ENCODE results near the gene TTC13. TPM values are rescaled to one million over a fixed set of nuclear protein-coding genes. Genes with fewer than 3 reads are reported as not detected.

TTC13 gene
- total and polyA plus RNA-seq, 10 of the 15 experiments (the other 5 are each of a cell fraction or from before 2014, with no cell fraction given), result 5.8 to 30.8 (median 18.5) TPM

GRCh38 chr1:230901671-230902070 lies 77.0 kb downstream of the TTC13 start (continued):
- TF ChIP-seq E2F8 (IDR thresholded peaks at IDR 0.05; ENCODE audit: low read depth, partially characterized antibody) (no peak), SP1 (IDR thresholded peaks at IDR 0.05; ENCODE audit: low read depth, low read length) (no peak), RAD21 (IDR thresholded peaks at IDR 0.05; ENCODE audit: insufficient read depth, low read depth, low read length) (no peak), MXI1 (IDR thresholded peaks at IDR 0.05; ENCODE audit: low read depth, low read length) (no peak), MYC (IDR thresholded peaks at IDR 0.05; ENCODE audit: insufficient read depth, insufficient read length, insufficient replicate concordance, low read length, severe bottlenecking) (no peak), EGR1 (IDR thresholded peaks at IDR 0.05; ENCODE audit: borderline replicate concordance in 1 of 2, low read depth in 2 of 2, low read length in 2 of 2) (no peak), POU2F2 (IDR thresholded peaks at IDR 0.05; ENCODE audit: borderline replicate concordance, low read depth, low read length) (no peak)

- H3K4me2 ChIP-seq (ENCODE audit: control insufficient read depth, insufficient read depth), result no peak overlapping the region
- intact Hi-C loops (cut with micrococcal nuclease; ENCODE audit: unreplicated experiment), result no loop called here
- ATAC-seq (no peak), FAIRE-seq (no peak), DNase-seq (ENCODE audit: low read depth, low spot score) (no peak)
- SMC1A ChIA-PET (ENCODE audit: uncharacterized antibody, unreplicated experiment), result interaction anchor here (0.7 to 2.0 kb wide), 3 partner anchors 11 to 18 kb away, joined by 3 to 5 read pairs (median 3); no protein-coding TSS in a partner anchor
- H3K27ac ChIP-seq (ENCODE audit: control insufficient read depth, insufficient read depth), result no peak overlapping the region
- peaks cover 0 to 8% of the 10 kb centered on the region in 2 experiments; a peak in 1 of 4 replicates for H3K36me3 ChIP-seq (ENCODE audit: control insufficient read depth in 2 of 2, insufficient read depth in 2 of 2, low read length in 1 of 2)
- H3K79me2 ChIP-seq (ENCODE audit: control insufficient read depth, insufficient read depth, low read length), result no peaks in the 10 kb centered on the region
- no peak overlapping the region for H2AFZ ChIP-seq (ENCODE audit: control insufficient read depth, low read depth, low read length)
- no peaks in the 10 kb centered on the region for H3K27me3 ChIP-seq (replicated peaks in 1 of 2; ENCODE audit: control insufficient read depth in 2 of 2, insufficient read depth in 2 of 2, low read length in 1 of 2)
- RAD21 ChIA-PET (ENCODE audit: unreplicated experiment), result no interaction called here
- POLR2A ChIA-PET, result no interaction called here
- no peak overlapping the region for H3K4me3 ChIP-seq
- no peak overlapping the region for H3K9ac ChIP-seq (ENCODE audit: control insufficient read depth, insufficient read depth, low read length)
- 90% methylated on average over 6 of the region's 6 CpGs for WGBS (ENCODE audit: insufficient coverage, insufficient replicate concordance, low lambda C conversion rate, missing lambda C conversion rate)
- BruUV-seq (replicated peaks), result no TSS peak
- in situ Hi-C loops (cut with MboI), result no loop called here
- H3K9me3 ChIP-seq (replicated peaks; ENCODE audit: control insufficient read depth, insufficient read depth, low read length), result no peaks in the 10 kb centered on the region
- CTCF ChIA-PET, result interaction anchor here (0.6 to 1.5 kb wide), 2 partner anchors 13 to 78 kb away, joined by 3 read pairs; partner anchors contain the start of genes ARV1 and TTC13
- no peaks in the 10 kb centered on the region for H3K4me1 ChIP-seq (ENCODE audit: control insufficient read depth, insufficient read depth, low read length)
- H4K20me1 ChIP-seq (ENCODE audit: control insufficient read depth, insufficient read depth), result no peaks in the 10 kb centered on the region
- TF ChIP-seq ELK1 (IDR thresholded peaks at IDR 0.05; ENCODE audit: low read depth, low read length), result no peak
- TF ChIP-seq FOS (IDR thresholded peaks at IDR 0.05; ENCODE audit: borderline replicate concordance, extremely low read depth, insufficient read length), result no peak
- no peak for TF ChIP-seq ZBTB4 (CRISPR knock-in tag; IDR thresholded peaks at IDR 0.05)
- TF ChIP-seq ZBED1 (IDR thresholded peaks at IDR 0.05; ENCODE audit: borderline replicate concordance), result no peak
- no peak for TF ChIP-seq MYB (IDR thresholded peaks at IDR 0.05; ENCODE audit: borderline replicate concordance, low read depth, low read length)
- no peak for TF ChIP-seq MTA3 (IDR thresholded peaks at IDR 0.05; ENCODE audit: borderline replicate concordance, low read length)
- TF ChIP-seq YY1 (IDR thresholded peaks at IDR 0.05; ENCODE audit: low read depth, low read length), result no peak
Measured at GRCh38 chr1:230900984-230901383, 77.7 kb downstream of the TTC13 start.

Data from GM12878 (cell line).